HG03378 (cell line): ENCODE data around the gene IER5L.
"Not testable (repeated sequence)": the region's sequence is repeated elsewhere in the genome, so short reads cannot be mapped to it uniquely, and the experiment has no call there.

Experiments
- ATAC-seq: cut with Tn5 transposase; IDR thresholded peaks from one replicate; pipeline ENCODE4 v1.9.1; 2021; ENCODE audit warnings: mild to moderate bottlenecking, moderate library complexity; ENCODE audit not compliant: unreplicated experiment

The IER5L gene

GRCh38 chr9:129140397-129141065 is 37.5 kb downstream of the IER5L start:
- peak; percentile 14 for ATAC-seq

GRCh38 chr9:129139993-129140396 is 38.1 kb downstream of the IER5L start:
- peak; percentile 54 for ATAC-seq

- peak; percentile 39 for ATAC-seq
Measured at GRCh38 chr9:129139233-129139992, 38.6 kb downstream of the IER5L start.

- ATAC-seq = no peak
Measured at GRCh38 chr9:129138476-129139232, 39.4 kb downstream of the IER5L start.

GRCh38 chr9:129138144-129138462 is 40.0 kb downstream of the IER5L start:
- no peak for ATAC-seq

- ATAC-seq = no peak
Measured at GRCh38 chr9:129137292-129138143, 40.5 kb downstream of the IER5L start.

- ATAC-seq = no peak
Measured at GRCh38 chr9:129136446-129137035, 41.5 kb downstream of the IER5L start.

- no peak for ATAC-seq
Measured at GRCh38 chr9:129135476-129135875, 42.6 kb downstream of the IER5L start.

- no peak for ATAC-seq
Measured at GRCh38 chr9:129133082-129133481, 45.0 kb downstream of the IER5L start.

- ATAC-seq = no peak
Measured at GRCh38 chr9:129131300-129132145, 46.5 kb downstream of the IER5L start.

- ATAC-seq = no peak
Measured at GRCh38 chr9:129130791-129131190, 47.3 kb downstream of the IER5L start.

GRCh38 chr9:129130271-129130670 is 47.8 kb downstream of the IER5L start:
- ATAC-seq = not testable (repeated sequence)

GRCh38 chr9:129128689-129129088 is 49.4 kb downstream of the IER5L start:
- ATAC-seq = no peak

- ATAC-seq = no peak
Measured at GRCh38 chr9:129126749-129127618, 51.1 kb downstream of the IER5L start.
